ENCODE data around the gene SLMAP.

Gene SLMAP

DNA sequence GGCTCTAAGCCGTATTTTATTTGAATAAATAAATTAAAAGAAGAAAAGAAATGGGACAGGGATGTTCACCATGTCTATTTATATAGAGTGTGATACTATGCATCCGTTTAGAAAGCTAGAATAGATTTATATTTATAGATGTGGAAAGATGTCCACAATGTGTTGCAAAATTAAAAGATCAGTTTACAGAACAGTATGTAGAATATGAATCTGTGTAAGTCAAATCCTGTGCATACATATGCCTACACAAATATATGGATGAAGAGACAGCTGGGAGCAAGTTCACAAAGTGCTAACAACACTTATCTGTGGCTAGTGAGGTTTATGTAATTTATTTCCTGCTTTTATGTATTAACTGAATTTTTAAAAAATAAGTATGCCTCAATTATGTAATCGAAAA is 25.4 kb upstream of the SLMAP start:
- Histone ChIP-seq H3K36me3 (ENCODE audit: control insufficient read depth, insufficient read depth, low read length) (no peaks in the 10 kb centered on the region), H3K4me1 (ENCODE audit: control insufficient read depth, insufficient read depth, low read length, poor library complexity, severe bottlenecking) (no peaks in the 10 kb centered on the region), H3K9me3 (ENCODE audit: control insufficient read depth, low read length) (no peaks in the 10 kb centered on the region), H3K27me3 (replicated peaks; ENCODE audit: control insufficient read depth, insufficient read depth, low read length, poor library complexity, severe bottlenecking) (no peaks in the 10 kb centered on the region), H3K27ac (ENCODE audit: insufficient read depth, low read length, poor library complexity, severe bottlenecking) (no peak overlapping the region), H3K4me3 (ENCODE audit: insufficient read depth, low read depth, low read length, poor library complexity, severe bottlenecking) (no peak overlapping the region)
- DNase-seq, result no peak

DNA sequence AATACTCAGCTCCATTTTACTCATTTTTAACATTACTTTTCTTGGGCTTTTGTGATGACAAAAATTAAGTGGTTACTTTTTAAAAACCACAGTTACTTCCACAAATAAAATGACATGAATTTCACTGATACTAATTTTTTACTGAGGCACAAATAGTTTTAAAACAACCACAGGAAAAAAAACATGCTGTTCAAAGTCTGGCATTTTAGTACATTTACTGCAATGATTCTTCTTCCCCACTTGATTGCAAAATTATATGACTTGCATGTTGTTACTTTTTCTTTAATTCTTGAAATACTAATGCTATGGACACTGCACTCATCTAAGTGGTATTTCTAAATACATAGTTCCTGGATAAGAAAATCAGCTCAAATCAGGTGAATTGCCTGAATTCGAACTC is 24.8 kb upstream of the SLMAP start:
- Histone ChIP-seq H3K4me3 (ENCODE audit: insufficient read depth, low read depth, low read length, poor library complexity, severe bottlenecking) (no peak overlapping the region), H3K27ac (ENCODE audit: insufficient read depth, low read length, poor library complexity, severe bottlenecking) (no peak overlapping the region)
- no peak for DNase-seq

DNA sequence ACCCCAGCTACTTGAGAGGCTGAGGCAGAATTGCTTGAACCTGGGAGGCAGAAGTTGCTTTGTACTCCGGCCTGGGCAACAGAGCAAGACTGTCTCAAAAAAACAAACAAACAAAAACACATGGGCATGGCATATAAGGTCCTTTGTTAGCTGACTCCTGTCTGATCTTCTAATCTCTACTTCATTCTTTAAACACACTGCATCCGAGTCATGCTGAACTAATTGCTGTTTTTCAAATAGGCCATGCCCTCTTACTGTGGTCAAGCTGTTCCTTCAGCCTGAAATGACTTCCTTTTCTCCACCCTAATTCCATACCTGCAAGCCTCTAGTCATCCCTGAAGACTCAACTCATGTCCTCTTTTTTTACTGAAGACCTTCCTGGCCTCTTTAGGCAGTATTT is 22.3 kb upstream of the SLMAP start:
- Histone ChIP-seq H3K4me1 (ENCODE audit: control insufficient read depth, insufficient read depth, low read length, poor library complexity, severe bottlenecking) (no peaks in the 10 kb centered on the region), H3K4me3 (ENCODE audit: insufficient read depth, low read depth, low read length, poor library complexity, severe bottlenecking) (no peak overlapping the region), H3K9me3 (ENCODE audit: control insufficient read depth, low read length) (no peaks in the 10 kb centered on the region), H3K27ac (ENCODE audit: insufficient read depth, low read length, poor library complexity, severe bottlenecking) (no peak overlapping the region), H3K36me3 (ENCODE audit: control insufficient read depth, insufficient read depth, low read length) (no peaks in the 10 kb centered on the region), H3K27me3 (replicated peaks; ENCODE audit: control insufficient read depth, insufficient read depth, low read length, poor library complexity, severe bottlenecking) (no peaks in the 10 kb centered on the region)
- no peak for DNase-seq

More for the DNA sequence above, 24.8 kb upstream of the SLMAP start:
- Histone ChIP-seq H3K27me3 (replicated peaks; ENCODE audit: control insufficient read depth, insufficient read depth, low read length, poor library complexity, severe bottlenecking) (no peaks in the 10 kb centered on the region), H3K4me1 (ENCODE audit: control insufficient read depth, insufficient read depth, low read length, poor library complexity, severe bottlenecking) (no peaks in the 10 kb centered on the region), H3K36me3 (ENCODE audit: control insufficient read depth, insufficient read depth, low read length) (no peaks in the 10 kb centered on the region), H3K9me3 (ENCODE audit: control insufficient read depth, low read length) (no peaks in the 10 kb centered on the region)

- Histone ChIP-seq H3K27me3 (replicated peaks; ENCODE audit: control insufficient read depth, insufficient read depth, low read length, poor library complexity, severe bottlenecking) (no peaks in the 10 kb centered on the region), H3K9me3 (ENCODE audit: control insufficient read depth, low read length) (no peaks in the 10 kb centered on the region), H3K4me1 (ENCODE audit: control insufficient read depth, insufficient read depth, low read length, poor library complexity, severe bottlenecking) (no peaks in the 10 kb centered on the region), H3K4me3 (ENCODE audit: insufficient read depth, low read depth, low read length, poor library complexity, severe bottlenecking) (no peak overlapping the region), H3K36me3 (ENCODE audit: control insufficient read depth, insufficient read depth, low read length) (no peaks in the 10 kb centered on the region), H3K27ac (ENCODE audit: insufficient read depth, low read length, poor library complexity, severe bottlenecking) (no peak overlapping the region)
- DNase-seq, result no peak
These were observed 20.7 kb upstream of the SLMAP start for GRCh38 chr3:57735405-57735804.

- Histone ChIP-seq H3K4me3 (ENCODE audit: insufficient read depth, low read depth, low read length, poor library complexity, severe bottlenecking) (no peak overlapping the region), H3K27ac (ENCODE audit: insufficient read depth, low read length, poor library complexity, severe bottlenecking) (no peak overlapping the region), H3K9me3 (ENCODE audit: control insufficient read depth, low read length) (no peaks in the 10 kb centered on the region), H3K4me1 (ENCODE audit: control insufficient read depth, insufficient read depth, low read length, poor library complexity, severe bottlenecking) (no peaks in the 10 kb centered on the region), H3K36me3 (ENCODE audit: control insufficient read depth, insufficient read depth, low read length) (no peaks in the 10 kb centered on the region), H3K27me3 (replicated peaks; ENCODE audit: control insufficient read depth, insufficient read depth, low read length, poor library complexity, severe bottlenecking) (no peaks in the 10 kb centered on the region)
- no peak for DNase-seq
These were observed 18.3 kb upstream of the SLMAP start for GRCh38 chr3:57737840-57738239.

DNA sequence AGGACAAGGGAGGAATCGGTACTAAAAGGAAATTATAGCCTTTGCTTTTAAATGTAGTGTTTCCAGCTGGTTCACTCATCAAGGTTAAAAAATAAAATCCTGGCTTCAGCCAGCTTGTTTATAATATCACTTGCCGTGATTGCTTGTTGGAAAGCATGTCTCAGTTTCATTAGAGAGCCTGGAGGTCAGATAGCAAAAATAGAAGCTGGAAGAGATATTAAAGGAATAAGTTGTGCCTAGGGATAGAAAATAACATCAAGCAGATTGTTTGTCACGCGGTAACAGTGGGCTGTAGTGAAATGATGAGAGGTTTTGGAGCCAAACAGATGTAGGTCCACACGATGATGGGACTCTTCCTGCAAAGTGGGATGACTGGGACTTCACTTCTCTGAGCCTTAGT is 17.7 kb upstream of the SLMAP start:
- no peak for DNase-seq
- Histone ChIP-seq H3K4me3 (ENCODE audit: insufficient read depth, low read depth, low read length, poor library complexity, severe bottlenecking) (no peak overlapping the region), H3K27me3 (replicated peaks; ENCODE audit: control insufficient read depth, insufficient read depth, low read length, poor library complexity, severe bottlenecking) (no peaks in the 10 kb centered on the region), H3K36me3 (ENCODE audit: control insufficient read depth, insufficient read depth, low read length) (no peaks in the 10 kb centered on the region), H3K9me3 (ENCODE audit: control insufficient read depth, low read length) (no peaks in the 10 kb centered on the region), H3K4me1 (ENCODE audit: control insufficient read depth, insufficient read depth, low read length, poor library complexity, severe bottlenecking) (no peaks in the 10 kb centered on the region), H3K27ac (ENCODE audit: insufficient read depth, low read length, poor library complexity, severe bottlenecking) (no peak overlapping the region)

- Histone ChIP-seq H3K27me3 (replicated peaks; ENCODE audit: control insufficient read depth, insufficient read depth, low read length, poor library complexity, severe bottlenecking) (no peaks in the 10 kb centered on the region), H3K9me3 (ENCODE audit: control insufficient read depth, low read length) (no peaks in the 10 kb centered on the region), H3K4me3 (ENCODE audit: insufficient read depth, low read depth, low read length, poor library complexity, severe bottlenecking) (no peak overlapping the region), H3K4me1 (ENCODE audit: control insufficient read depth, insufficient read depth, low read length, poor library complexity, severe bottlenecking) (no peaks in the 10 kb centered on the region), H3K27ac (ENCODE audit: insufficient read depth, low read length, poor library complexity, severe bottlenecking) (no peak overlapping the region), H3K36me3 (ENCODE audit: control insufficient read depth, insufficient read depth, low read length) (no peaks in the 10 kb centered on the region)
- DNase-seq, result no peak
These were observed 16.1 kb upstream of the SLMAP start for GRCh38 chr3:57740027-57740426.

GRCh38 chr3:57743496-57743895 is 12.6 kb upstream of the SLMAP start:
- no peaks in the 10 kb centered on the region for H3K36me3 ChIP-seq (ENCODE audit: control insufficient read depth, insufficient read depth, low read length)
- no peaks in the 10 kb centered on the region for H3K9me3 ChIP-seq (ENCODE audit: control insufficient read depth, low read length)
- H3K27ac ChIP-seq (ENCODE audit: insufficient read depth, low read length, poor library complexity, severe bottlenecking), result no peak overlapping the region
- no peak for DNase-seq
- no peak overlapping the region for H3K4me3 ChIP-seq (ENCODE audit: insufficient read depth, low read depth, low read length, poor library complexity, severe bottlenecking)
- H3K27me3 ChIP-seq (replicated peaks; ENCODE audit: control insufficient read depth, insufficient read depth, low read length, poor library complexity, severe bottlenecking), result no peaks in the 10 kb centered on the region
- no peaks in the 10 kb centered on the region for H3K4me1 ChIP-seq (ENCODE audit: control insufficient read depth, insufficient read depth, low read length, poor library complexity, severe bottlenecking)

- no peaks in the 10 kb centered on the region for H3K27me3 ChIP-seq (replicated peaks; ENCODE audit: control insufficient read depth, insufficient read depth, low read length, poor library complexity, severe bottlenecking)
- no peak for DNase-seq
- no peaks in the 10 kb centered on the region for H3K36me3 ChIP-seq (ENCODE audit: control insufficient read depth, insufficient read depth, low read length)
These were observed 11.0 kb upstream of the SLMAP start for GRCh38 chr3:57745101-57745500.

GRCh38 chr3:57746156-57747010 is 9.7 kb upstream of the SLMAP start:
- Histone ChIP-seq H3K36me3 (ENCODE audit: control insufficient read depth, insufficient read depth, low read length) (no peaks in the 10 kb centered on the region), H3K9me3 (ENCODE audit: control insufficient read depth, low read length) (no peaks in the 10 kb centered on the region), H3K4me1 (ENCODE audit: control insufficient read depth, insufficient read depth, low read length, poor library complexity, severe bottlenecking) (no peaks in the 10 kb centered on the region), H3K27me3 (replicated peaks; ENCODE audit: control insufficient read depth, insufficient read depth, low read length, poor library complexity, severe bottlenecking) (no peaks in the 10 kb centered on the region), H3K27ac (ENCODE audit: insufficient read depth, low read length, poor library complexity, severe bottlenecking) (no peak overlapping the region), H3K4me3 (ENCODE audit: insufficient read depth, low read depth, low read length, poor library complexity, severe bottlenecking) (no peak overlapping the region)
- DNase-seq, result no peak

More at GRCh38 chr3:57745101-57745500, 11.0 kb upstream of the SLMAP start:
- H3K27ac ChIP-seq (ENCODE audit: insufficient read depth, low read length, poor library complexity, severe bottlenecking), result no peak overlapping the region
- no peak overlapping the region for H3K4me3 ChIP-seq (ENCODE audit: insufficient read depth, low read depth, low read length, poor library complexity, severe bottlenecking)
- H3K4me1 ChIP-seq (ENCODE audit: control insufficient read depth, insufficient read depth, low read length, poor library complexity, severe bottlenecking), result no peaks in the 10 kb centered on the region
- H3K9me3 ChIP-seq (ENCODE audit: control insufficient read depth, low read length), result no peaks in the 10 kb centered on the region

Measured in effector memory CD4-positive, alpha-beta T cell (primary cell).